Measurements from ENCODE around the gene GRP.

DNA sequence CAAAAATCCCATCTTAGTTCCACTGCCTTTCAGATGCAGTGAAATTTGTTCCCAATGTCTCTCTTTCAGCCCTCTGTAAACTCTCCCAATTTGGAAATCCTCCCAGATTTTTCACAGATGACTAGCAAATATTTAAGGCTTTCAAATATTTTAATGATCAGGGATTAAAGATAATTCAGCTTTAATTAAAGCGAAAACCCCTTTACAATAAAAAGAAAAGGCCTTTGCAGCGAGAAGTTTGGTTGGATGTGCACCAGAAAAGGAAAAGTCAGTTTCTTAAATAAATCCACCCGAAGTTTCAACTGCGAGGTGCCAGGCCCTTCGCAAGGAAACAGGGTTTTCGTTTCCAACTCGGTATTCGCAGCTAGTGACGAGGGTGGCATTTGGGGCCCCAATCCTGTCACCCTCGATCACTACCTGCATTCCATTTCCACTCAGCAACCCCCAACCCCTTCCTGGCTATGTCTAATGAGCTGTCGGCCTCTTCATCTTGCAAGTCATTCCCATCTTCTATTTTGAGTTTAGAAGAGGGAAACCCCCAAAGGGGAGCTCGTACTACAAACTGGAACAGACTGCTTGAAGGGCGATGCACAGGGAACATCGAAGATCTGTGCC lies 51.8 kb downstream of the GRP start:
- TF ChIP-seq, protein P1, sequence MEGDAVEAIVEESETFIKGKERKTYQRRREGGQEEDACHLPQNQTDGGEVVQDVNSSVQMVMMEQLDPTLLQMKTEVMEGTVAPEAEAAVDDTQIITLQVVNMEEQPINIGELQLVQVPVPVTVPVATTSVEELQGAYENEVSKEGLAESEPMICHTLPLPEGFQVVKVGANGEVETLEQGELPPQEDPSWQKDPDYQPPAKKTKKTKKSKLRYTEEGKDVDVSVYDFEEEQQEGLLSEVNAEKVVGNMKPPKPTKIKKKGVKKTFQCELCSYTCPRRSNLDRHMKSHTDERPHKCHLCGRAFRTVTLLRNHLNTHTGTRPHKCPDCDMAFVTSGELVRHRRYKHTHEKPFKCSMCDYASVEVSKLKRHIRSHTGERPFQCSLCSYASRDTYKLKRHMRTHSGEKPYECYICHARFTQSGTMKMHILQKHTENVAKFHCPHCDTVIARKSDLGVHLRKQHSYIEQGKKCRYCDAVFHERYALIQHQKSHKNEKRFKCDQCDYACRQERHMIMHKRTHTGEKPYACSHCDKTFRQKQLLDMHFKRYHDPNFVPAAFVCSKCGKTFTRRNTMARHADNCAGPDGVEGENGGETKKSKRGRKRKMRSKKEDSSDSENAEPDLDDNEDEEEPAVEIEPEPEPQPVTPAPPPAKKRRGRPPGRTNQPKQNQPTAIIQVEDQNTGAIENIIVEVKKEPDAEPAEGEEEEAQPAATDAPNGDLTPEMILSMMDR (IDR thresholded peaks at IDR 0.05; ENCODE audit: insufficient read depth, low read depth, low read length) = no peak
- TF ChIP-seq EZH2 (IDR thresholded peaks at IDR 0.05; ENCODE audit: insufficient read depth, low read length) = no peak

All from astrocyte (in vitro differentiated cells and primary cell).